Stimulated activated naive CD8-positive, alpha-beta T cell treated with anti-CD3 and anti-CD28 coated beads, Interleukin-15, Interleukin-2, amounts not matched to agents 100 ng/mL and 50 ng/mL, for 24 hours (primary cell): ENCODE measurements around the gene SPRY1.

Experiments used
- H3K27ac Mint-ChIP-seq: one replicate; pipeline ENCODE4 v1.8.0; 2021; ENCODE audit warnings: mild to moderate bottlenecking, mixed read lengths
- H3K27me3 Mint-ChIP-seq: one replicate; pipeline ENCODE4 v1.8.0; 2021; ENCODE audit warnings: mixed read lengths
- H3K36me3 Mint-ChIP-seq: one replicate; pipeline ENCODE4 v1.8.0; 2021; ENCODE audit warnings: low read depth, mixed read lengths
- H3K4me1 Mint-ChIP-seq: one replicate; pipeline ENCODE4 v1.8.0; 2021; ENCODE audit warnings: low read depth, mixed read lengths
- H3K4me3 Mint-ChIP-seq: one replicate; pipeline ENCODE4 v1.8.0; 2021; ENCODE audit warnings: mild to moderate bottlenecking, mixed read lengths
- H3K9me3 Mint-ChIP-seq: one replicate; pipeline ENCODE4 v1.8.0; 2021; ENCODE audit warnings: mixed read lengths

SPRY1 gene

GRCh38 chr4:123433976-123434375 lies 37.4 kb downstream of the SPRY1 start:
- H3K4me1 Mint-ChIP-seq = peaks cover 18% of the 10 kb centered on the region
- peaks cover 5% of the 10 kb centered on the region for H3K36me3 Mint-ChIP-seq
- H3K4me3 Mint-ChIP-seq = no peak overlapping the region
- H3K27me3 Mint-ChIP-seq = no peaks in the 10 kb centered on the region
- H3K9me3 Mint-ChIP-seq = peaks cover 6% of the 10 kb centered on the region
- no peak overlapping the region for H3K27ac Mint-ChIP-seq

GRCh38 chr4:123435246-123436113 lies 38.9 kb downstream of the SPRY1 start:
- Mint-ChIP-seq H3K36me3 (no peaks in the 10 kb centered on the region), H3K27me3 (no peaks in the 10 kb centered on the region), H3K4me1 (peaks cover 3% of the 10 kb centered on the region), H3K4me3 (no peak overlapping the region), H3K9me3 (no peaks in the 10 kb centered on the region), H3K27ac (no peak overlapping the region)

GRCh38 chr4:123438031-123438430 lies 41.4 kb downstream of the SPRY1 start:
- peaks cover 9% of the 10 kb centered on the region for H3K4me1 Mint-ChIP-seq
- no peak overlapping the region for H3K4me3 Mint-ChIP-seq
- no peaks in the 10 kb centered on the region for H3K36me3 Mint-ChIP-seq
- no peaks in the 10 kb centered on the region for H3K9me3 Mint-ChIP-seq
- H3K27ac Mint-ChIP-seq = no peak overlapping the region
- no peaks in the 10 kb centered on the region for H3K27me3 Mint-ChIP-seq

GRCh38 chr4:123443401-123444289 lies 47.0 kb downstream of the SPRY1 start:
- Mint-ChIP-seq H3K4me1 (peaks cover 49% of the 10 kb centered on the region), H3K9me3 (no peaks in the 10 kb centered on the region), H3K36me3 (no peaks in the 10 kb centered on the region), H3K4me3 (peak overlapping the region; percentile 72), H3K27ac (peak overlapping the region; percentile 93), H3K27me3 (no peaks in the 10 kb centered on the region)

- Mint-ChIP-seq H3K9me3 (peaks cover 3% of the 10 kb centered on the region), H3K4me3 (peak overlapping the region; percentile 72)
Observed at GRCh38 chr4:123444290-123444731, 47.7 kb downstream of the SPRY1 start.

GRCh38 chr4:123446865-123447474 lies 50.4 kb downstream of the SPRY1 start:
- peak overlapping the region; percentile 84 for H3K27ac Mint-ChIP-seq
- no peaks in the 10 kb centered on the region for H3K36me3 Mint-ChIP-seq
- H3K27me3 Mint-ChIP-seq = no peaks in the 10 kb centered on the region
- H3K9me3 Mint-ChIP-seq = peaks cover 4% of the 10 kb centered on the region
- peaks cover 74% of the 10 kb centered on the region for H3K4me1 Mint-ChIP-seq
- H3K4me3 Mint-ChIP-seq = peak overlapping the region; percentile 24

More at GRCh38 chr4:123444290-123444731, 47.7 kb downstream of the SPRY1 start:
- Mint-ChIP-seq H3K4me1 (peaks cover 53% of the 10 kb centered on the region), H3K27me3 (no peaks in the 10 kb centered on the region), H3K36me3 (no peaks in the 10 kb centered on the region), H3K27ac (peak overlapping the region; percentile 93)

GRCh38 chr4:123449362-123449761 lies 52.8 kb downstream of the SPRY1 start:
- peaks cover 63% of the 10 kb centered on the region for H3K4me1 Mint-ChIP-seq
- peak overlapping the region; percentile 36 for H3K27ac Mint-ChIP-seq
- no peaks in the 10 kb centered on the region for H3K36me3 Mint-ChIP-seq
- peaks cover 4% of the 10 kb centered on the region for H3K9me3 Mint-ChIP-seq
- H3K4me3 Mint-ChIP-seq = peak overlapping the region; percentile 2
- no peaks in the 10 kb centered on the region for H3K27me3 Mint-ChIP-seq

GRCh38 chr4:123449780-123450179 lies 53.2 kb downstream of the SPRY1 start:
- Mint-ChIP-seq H3K4me1 (peaks cover 60% of the 10 kb centered on the region), H3K4me3 (peak overlapping the region; percentile 77), H3K36me3 (no peaks in the 10 kb centered on the region), H3K27me3 (no peaks in the 10 kb centered on the region), H3K27ac (peak overlapping the region; percentile 93), H3K9me3 (peaks cover 4% of the 10 kb centered on the region)

- Mint-ChIP-seq H3K27ac (peak overlapping the region; percentile 93), H3K36me3 (no peaks in the 10 kb centered on the region), H3K4me1 (peaks cover 58% of the 10 kb centered on the region), H3K9me3 (peaks cover 4% of the 10 kb centered on the region), H3K27me3 (no peaks in the 10 kb centered on the region), H3K4me3 (no peak overlapping the region)
Observed at GRCh38 chr4:123450393-123450792, 53.8 kb downstream of the SPRY1 start.

GRCh38 chr4:123452616-123453015 lies 56.0 kb downstream of the SPRY1 start:
- Mint-ChIP-seq H3K27ac (peak overlapping the region; percentile 53), H3K9me3 (peaks cover 4% of the 10 kb centered on the region), H3K4me1 (peaks cover 46% of the 10 kb centered on the region), H3K36me3 (no peaks in the 10 kb centered on the region), H3K27me3 (no peaks in the 10 kb centered on the region), H3K4me3 (no peak overlapping the region)

- H3K27ac Mint-ChIP-seq = peak overlapping the region; percentile 53
- no peak overlapping the region for H3K4me3 Mint-ChIP-seq
- peaks cover 46% of the 10 kb centered on the region for H3K4me1 Mint-ChIP-seq
Observed at GRCh38 chr4:123453061-123453680, 56.6 kb downstream of the SPRY1 start.

More at GRCh38 chr4:123453061-123453680, 56.6 kb downstream of the SPRY1 start:
- Mint-ChIP-seq H3K36me3 (no peaks in the 10 kb centered on the region), H3K9me3 (peaks cover 4% of the 10 kb centered on the region), H3K27me3 (no peaks in the 10 kb centered on the region)
